SH-SY5Y (cell line): ENCODE measurements around the gene CACNA1H.

ENCODE experiments used
- GATA2 ChIP-seq: IDR thresholded peaks from 2 replicates; pipeline ENCODE4 v1.6.1; 2011; ENCODE audit warnings: mild to moderate bottlenecking, low read depth, low read length
- GATA3 ChIP-seq: IDR thresholded peaks from 2 replicates; pipeline ENCODE4 v1.6.1; 2011; ENCODE audit warnings: low read depth, mild to moderate bottlenecking, low read length, moderate library complexity

GRCh38 chr16:1159325-1159972 is 6.5 kb downstream of the CACNA1H start:
- TF ChIP-seq GATA3: no peak
- no peak for TF ChIP-seq GATA2
